Tibial nerve (tissue), 4 donors: ENCODE data around the gene CEP112.

Source experiments
- CTCF ChIP-seq, 5 experiments: fragments of 200-600 bp in 3 of 5; fragments of 450-650 bp in 2 of 5; sonication (generic) in 3 of 5; IDR thresholded peaks; one replicate each; pipeline ENCODE4 v1.5.1; 2016 to 2019; ENCODE audit warnings: antibody characterized with exemption in 5 of 5, mild to moderate bottlenecking in 3 of 5, moderate library complexity in 2 of 5
- EP300 ChIP-seq, 2 donors: sonication (generic); formaldehyde crosslinking; IDR thresholded peaks; one replicate each; pipeline ENCODE4 v1.6.1; 2017; ENCODE audit warnings: antibody characterized with exemption in 2 of 2, mild to moderate bottlenecking in 1 of 2
- POLR2A ChIP-seq, 2 donors: fragments of 450-650 bp; IDR thresholded peaks; one replicate each; pipeline ENCODE4 v1.6.1; 2017; ENCODE audit warnings: antibody characterized with exemption in 2 of 2, mild to moderate bottlenecking in 2 of 2, moderate library complexity in 2 of 2

- TF ChIP-seq CTCF (IDR thresholded peaks at IDR 0.05) (no peak), POLR2A (IDR thresholded peaks at IDR 0.05) (no peak), EP300 (IDR thresholded peaks at IDR 0.05) (no peak)
Observed at GRCh38 chr17:65604070-65604469, 587.9 kb downstream of the CEP112 start.
